CD4-positive, alpha-beta T cell treated with Interleukin-21 for 1 hour (primary cell): ENCODE results near the gene SH2B2.

Experiments
- DNase-seq: peaks from one replicate; pipeline ENCODE4 v3.0.0-alpha.2; 2020

Gene SH2B2

DNA sequence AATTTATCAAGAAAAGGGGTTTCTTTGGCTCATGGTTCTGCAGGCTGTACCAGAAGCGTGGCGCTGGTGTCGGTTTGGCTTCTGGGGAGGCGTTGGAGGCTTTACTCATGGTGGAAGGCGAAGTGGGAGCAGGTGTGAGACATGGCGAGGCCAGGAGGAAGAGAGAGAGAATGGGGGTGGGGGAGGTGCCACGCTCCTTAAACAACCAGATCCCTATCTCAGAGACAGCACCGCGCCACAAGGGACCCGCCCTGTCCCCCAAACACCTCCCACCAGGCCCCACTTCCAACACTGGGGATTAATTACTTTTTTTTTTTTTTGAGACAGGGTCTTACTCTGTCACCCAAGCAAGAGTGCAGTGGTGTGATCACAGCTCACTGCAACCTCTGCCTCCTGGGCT, 18.0 kb upstream of the SH2B2 start:
- DNase-seq = no peak

DNA sequence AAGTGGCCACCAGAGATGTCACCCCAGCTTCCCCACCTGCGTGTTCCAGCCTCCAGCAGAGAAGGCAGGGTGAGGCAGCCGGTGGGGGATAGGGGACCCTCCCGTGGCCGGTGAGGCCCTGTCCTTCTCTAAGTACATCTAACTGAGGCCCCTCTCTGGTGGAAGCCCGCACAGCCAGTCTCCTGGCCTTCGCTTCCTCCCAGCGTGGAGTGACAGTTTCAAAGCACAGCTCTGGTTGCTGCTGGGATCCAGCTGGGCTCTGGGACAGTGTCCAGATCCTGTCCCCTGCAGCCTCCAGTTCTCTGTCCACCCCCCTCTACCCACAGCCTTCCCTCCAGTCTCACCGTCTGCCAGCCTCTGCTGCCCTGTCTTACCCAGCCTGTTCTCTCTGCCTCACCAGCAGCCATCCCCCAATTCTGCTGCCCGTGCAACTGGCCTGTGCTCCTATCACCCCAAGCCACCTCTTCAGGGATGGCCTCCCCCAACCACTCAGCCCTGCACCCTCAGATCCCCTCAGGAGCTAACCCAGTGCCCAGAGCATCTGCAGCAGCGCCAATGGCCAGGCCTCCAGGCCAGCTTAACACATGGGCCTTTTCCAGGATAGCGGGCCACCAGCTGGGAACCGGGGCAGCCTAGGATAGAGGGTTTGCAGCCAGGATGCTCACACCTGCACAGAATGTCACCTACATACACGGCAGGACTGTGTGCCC, 16.3 kb upstream of the SH2B2 start:
- no peak for DNase-seq

DNA sequence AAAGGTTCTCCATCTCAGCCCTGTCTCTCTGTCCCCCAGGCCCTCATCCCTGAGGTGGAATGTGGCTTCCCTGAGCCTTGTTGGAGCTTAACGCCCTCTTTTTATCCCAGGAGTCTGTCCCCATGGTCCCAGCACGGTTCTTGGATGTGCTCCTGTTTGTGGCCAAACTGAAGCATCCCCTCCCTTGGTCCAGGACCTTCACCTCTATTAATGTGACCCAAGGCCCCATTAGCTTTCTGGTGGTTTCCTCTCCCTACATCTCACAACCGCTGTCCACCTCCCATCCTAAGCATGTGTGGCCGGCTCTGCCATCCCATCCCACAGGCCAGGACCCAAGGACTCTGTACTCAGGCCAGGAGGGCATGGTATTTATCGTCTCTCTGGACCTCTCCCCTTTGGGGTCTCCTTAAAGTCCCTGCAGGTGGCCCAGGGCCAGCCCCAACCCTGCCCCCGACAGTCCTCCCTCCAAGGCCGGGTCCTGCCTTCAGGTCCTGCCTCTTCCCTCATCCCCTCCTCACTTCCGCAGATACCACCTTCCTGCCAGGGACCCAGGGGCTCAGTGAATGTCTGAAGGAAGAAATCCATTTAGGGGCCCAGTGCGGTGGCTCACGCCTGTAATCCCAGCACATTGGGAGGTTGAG, 15.4 kb upstream of the SH2B2 start:
- no peak for DNase-seq

DNA sequence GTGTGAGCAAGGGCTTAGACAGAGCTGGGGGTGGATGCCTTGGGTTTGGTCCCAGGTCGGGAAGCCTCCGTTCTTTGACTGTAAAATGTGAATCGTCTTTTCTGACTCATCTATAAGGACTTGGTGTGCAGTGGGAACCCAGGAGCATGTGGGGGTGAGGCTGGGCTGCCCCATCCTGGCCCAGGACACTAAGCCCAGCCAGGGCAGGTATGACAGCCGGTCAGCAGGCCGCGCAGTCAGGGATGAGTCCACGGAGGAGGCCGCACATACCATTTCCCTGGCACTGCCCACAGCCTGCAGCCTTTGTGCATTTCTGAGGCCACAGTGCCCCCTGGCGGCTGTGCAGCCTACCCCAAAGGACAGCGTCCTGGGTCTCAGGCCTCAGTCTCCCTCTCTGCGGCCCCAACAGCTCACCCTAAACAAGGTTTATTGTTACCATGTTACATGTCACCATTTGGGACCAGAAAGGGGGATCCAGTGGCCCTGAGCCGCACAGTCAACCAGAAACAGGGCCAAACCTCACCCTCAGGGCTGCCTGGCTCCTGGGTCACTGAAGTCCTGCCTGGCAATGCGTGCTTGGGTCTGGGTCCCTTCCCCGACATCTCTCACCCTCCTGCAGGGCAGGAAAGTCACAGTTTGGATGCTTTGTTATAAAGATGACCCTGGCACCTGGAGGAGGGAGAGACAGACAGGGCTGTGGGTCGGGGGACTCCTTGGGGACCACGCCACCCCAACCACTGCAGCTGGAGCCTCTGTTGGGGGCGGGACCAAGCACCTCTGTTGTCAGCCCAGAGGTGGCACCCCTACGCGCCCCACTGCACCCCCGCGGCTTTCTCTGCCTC, 14.4 kb upstream of the SH2B2 start:
- DNase-seq = peak; percentile 66

DNA sequence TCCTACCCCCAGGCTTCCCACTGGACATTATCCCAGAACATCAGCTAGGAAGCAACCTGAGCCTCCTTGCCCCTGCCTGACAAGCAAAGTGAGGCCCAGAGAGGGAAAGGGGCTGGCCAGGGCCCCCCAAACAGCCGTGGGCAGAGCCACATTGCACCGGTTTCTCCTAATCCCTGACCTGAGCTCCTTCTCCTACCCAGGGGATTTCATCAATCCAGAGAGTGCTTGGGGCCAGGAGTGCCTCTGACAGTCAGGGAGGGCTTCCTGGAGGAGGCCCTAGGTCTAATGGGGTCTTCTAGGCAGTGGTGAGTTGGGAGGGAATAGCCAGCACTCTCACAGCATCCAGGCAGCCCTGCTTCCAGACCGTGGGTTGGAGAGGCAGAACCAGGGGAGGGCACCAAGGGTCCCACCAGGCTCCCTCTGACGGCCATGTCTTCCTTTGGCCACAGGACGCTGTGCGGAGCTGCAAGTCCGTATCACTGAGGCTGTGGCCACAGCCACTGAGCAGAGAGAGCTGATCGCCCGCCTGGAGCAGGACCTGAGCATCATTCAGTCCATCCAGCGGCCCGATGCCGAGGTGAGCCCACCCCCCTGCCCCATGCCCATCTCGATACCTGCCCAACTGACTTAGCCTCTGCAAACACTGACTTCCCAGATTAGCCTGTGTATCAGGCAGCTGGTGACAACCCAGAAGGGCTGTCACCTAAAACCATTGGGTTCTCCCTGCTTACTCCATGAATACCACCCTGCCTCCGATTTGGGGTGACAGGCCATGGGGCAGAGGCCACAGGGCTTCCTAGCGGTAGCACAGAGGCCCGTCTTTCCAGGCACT, 13.5 kb upstream of the SH2B2 start:
- DNase-seq = no peak

DNA sequence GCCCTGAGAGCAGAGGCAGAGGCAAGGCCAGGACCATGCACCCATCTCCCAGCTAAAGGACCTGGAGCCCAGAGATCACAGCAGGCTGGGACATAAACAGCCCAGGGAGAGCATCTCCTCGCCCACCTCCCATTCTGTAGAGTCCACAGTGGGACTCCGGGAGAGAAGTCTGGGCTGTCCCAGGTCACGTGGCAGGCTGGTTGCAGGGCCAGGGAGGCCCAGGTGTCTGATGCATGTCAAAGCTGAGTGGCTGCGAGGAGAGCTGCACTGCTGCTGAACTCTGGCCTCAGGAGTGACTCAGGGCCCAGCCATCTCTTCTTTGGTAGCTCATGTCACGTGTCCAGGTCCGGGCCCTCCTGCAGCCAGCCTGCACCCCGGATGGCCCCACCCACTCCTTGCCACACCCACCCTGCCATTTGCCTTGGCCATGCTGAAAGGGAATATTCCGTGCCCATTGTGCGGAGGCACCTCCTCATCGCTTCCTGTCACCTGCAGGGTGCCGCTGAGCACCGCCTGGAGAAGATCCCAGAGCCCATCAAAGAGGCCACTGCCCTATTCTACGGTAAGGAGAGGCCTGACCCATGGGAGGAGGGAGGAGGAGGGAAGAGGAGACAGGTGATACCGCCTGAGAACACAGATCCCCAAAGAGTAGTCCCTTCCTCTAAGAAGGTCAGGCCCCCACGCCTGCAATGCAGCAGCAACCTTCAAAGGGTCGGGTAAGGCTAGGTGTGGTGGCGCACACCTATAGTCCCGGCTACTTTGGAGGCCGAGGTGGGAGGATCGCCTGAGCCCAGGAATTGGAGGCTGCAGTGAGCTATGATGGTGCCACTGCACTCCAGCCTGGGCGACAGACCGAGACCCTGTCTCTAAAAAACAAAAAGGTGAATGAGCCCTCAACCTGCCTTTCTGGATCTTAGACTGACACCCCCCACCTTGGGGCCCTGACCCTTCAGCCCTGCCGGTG, 12.6 kb upstream of the SH2B2 start:
- DNase-seq = no peak

DNA sequence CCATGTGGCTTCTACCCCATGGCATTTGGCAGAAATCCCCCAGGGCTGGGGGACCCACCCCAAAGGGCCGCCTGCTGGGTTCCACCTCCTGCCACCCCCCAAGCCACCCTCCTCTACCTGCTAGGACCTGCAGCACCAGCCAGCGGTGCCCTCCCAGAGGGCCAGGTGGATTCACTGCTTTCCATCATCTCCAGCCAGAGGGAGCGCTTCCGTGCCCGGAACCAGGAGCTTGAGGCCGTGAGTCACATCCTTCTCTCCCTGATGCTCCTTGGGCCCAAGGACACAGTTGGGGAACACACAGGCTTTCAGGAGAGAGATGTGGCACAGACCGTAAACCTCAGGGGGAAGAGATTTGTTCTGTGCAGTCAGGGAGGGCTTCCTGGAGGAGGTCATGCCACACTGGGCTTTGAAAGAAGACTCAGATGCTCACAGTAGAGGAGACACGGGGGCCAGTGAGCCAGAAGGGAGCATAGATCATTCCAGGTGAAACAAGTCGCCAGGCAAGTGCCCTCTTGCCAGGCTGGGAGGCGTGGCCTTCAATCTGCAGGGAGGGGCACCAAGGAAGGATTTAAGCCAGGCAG, 11.5 kb upstream of the SH2B2 start:
- no peak for DNase-seq

DNA sequence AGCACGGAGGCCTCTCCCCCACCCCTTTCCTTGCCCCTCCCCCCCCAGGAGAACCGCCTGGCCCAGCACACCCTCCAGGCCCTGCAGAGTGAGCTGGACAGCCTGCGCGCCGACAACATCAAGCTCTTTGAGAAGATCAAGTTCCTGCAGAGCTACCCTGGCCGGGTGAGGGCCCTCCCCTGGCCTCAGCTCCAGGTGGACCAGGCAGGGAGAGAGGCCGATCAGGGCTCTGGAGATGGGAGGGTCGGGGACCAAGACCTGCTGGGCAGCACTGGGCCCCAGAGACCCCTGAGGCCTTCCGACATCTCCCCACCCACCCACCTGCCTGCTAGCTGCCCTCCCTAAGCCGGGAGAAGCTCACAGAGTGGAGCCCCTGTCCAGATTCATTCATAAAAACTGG, 8.8 kb upstream of the SH2B2 start:
- DNase-seq = no peak

DNA sequence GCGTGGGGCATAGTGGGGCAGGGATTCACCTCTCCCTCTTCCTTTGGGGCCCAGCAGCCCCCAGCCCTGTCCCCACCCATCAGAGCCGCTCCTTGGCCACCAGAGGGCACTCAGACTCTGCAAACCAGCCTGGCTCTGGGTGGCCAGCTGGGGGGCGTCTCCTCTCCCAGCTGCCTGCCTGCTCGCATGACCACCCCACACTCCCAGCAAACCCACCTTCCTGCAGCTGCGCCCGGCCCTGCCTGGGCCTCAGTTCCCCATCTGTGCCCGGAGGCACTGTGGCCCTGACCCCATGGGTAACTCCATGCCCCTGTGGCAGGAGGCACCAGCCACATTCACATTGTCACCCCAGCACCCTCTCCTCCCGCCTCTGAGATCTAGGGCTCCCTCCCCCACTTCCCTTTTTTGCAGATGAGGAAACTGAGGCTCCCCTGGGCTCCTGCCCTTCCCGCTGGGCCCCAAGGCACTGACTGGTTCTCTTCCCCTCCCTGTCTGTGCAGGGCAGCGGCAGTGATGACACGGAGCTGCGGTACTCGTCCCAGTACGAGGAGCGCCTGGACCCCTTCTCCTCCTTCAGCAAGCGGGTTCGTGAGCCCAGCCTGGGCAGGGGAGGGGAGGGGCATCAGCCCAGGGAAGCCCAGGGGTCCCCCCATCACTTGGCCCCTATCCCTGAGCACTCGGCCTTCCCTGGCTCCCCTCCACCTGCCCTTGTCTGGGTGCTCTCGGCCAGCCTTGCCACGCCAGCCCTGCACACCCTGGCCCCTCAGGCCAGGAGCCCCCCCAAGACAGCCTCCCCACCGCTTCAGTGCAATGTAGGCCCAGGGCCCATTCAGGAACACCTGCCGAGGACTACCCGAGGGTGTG, 6.9 kb upstream of the SH2B2 start:
- DNase-seq = peak; percentile 62

DNA sequence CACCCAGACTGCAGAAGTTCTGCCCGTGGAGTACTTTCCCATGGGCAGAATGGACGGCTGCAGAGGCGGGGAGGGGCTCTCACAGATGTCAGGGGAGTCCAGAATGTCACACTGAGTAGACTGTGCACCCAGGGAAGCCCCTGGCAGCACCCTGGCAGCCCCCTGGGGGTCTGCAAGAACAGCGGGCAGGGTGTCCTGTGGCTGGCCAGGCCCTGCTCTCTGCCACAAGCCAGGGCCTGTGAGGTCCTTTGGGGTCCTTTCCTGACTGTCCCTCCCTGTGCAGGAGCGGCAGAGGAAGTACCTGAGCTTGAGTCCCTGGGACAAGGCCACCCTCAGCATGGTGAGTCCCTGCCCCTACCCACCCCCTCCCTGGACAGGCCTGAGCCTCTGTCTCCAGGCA, 6.1 kb upstream of the SH2B2 start:
- DNase-seq = no peak

DNA sequence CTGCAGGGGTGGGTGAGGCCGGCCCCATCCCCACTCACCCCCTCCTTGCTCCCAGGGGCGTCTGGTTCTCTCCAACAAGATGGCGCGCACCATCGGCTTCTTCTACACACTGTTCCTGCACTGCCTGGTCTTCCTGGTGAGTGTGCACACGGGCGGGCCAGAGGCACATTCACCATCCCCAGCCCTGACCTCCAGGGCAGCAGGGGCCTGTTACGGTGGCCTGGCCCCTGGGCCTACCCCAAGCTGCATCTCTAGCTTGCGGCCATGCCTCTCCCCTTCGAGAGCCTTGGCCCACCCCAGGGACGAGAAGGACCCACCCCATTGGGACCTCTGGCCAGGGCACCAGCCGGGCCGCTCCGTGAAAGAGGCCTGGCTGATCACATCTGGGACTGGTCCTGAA, 4.9 kb upstream of the SH2B2 start:
- DNase-seq = no peak

DNA sequence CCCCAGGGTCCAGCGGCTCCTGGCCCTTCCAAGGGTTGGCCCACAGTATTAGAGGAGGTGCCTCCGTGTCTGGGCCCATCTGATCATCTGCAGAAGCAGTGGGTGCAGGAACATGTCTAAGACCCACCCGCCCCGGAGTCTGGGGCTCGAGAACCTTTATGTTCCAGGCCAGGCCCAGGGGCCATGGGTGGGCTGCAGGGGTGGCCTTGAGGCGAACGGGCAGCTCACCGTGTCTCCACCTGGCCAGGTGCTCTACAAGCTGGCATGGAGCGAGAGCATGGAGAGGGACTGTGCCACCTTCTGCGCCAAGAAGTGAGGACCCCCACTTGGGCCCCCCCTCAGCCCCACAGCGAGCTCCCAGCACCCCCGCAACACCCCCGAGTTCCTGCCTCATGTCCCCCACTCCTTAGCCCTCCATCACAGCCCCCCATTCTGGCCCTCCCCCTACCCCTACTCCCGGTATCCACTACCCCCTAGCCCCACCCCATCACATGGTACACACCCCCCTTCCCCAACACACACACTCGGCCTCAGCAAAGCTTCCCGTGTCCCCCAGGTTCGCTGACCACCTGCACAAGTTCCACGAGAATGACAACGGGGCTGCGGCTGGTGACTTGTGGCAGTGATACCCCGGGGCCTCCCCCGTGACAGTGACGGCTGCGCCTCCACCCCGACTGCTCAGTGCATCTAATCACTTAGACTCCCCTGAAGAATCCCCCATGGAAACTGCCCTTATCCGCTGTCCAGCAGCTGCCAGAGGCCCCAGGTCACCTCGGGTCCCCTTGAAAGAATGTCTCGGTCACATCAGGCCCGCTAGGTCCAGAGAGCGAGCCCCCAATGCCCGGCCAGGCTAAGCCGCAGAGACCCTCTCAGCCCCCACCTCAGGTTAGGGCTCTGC, 4.0 kb upstream of the SH2B2 start:
- no peak for DNase-seq

DNA sequence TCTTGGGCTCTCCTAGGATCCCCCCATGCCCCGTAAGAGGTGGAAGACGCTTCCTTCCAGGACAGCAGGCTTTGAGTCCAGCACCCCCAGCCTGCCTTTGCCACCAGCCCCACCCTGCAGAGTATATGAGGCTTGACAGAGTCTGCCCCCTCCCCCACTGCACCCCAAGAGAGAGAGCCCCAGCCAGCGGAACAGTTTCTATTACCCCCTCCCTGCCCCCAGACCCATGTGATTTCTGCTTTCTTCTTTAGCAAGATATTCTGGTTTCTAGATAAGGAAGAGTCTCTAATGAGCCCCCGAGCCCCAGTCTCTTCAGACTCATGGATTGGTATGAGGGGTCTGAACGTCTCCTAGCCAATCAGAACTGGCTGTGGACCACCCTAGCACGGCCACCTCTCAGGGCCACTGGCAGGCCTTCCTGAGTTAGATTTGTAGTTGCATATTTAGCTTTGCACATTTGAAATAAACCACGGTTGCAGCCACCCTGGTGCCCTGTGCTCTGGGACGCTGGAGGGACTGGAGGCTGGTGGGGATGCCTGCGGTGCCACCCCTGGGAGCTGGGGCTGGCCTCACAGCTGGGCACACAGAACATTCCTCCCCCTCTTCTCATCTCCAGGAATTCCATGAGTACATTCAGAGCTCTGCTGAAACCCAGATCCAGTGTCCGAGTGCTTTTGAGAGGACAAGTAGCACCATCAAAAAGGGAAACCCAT, 3.0 kb upstream of the SH2B2 start:
- no peak for DNase-seq

DNA sequence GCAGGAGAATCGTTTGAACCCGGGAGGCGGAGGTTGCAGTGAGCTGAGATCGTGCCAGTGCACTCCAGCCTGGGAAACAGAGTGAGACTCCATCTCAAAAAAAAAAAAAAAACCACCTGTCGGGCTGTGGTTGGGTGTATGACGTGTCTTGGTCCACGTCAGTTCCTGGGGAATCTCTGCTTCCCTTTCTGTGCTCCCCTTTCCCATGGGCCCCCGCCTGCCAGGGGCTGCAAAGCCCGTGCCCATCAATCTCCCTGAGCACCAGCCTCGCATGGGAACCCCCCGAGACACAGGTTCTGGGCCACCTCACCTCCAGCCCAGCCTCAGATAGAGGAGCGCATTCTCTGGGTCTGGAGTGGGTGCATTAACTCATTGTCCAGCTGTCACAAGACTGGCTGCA, 2.3 kb upstream of the SH2B2 start:
- peak; percentile 53 for DNase-seq

DNA sequence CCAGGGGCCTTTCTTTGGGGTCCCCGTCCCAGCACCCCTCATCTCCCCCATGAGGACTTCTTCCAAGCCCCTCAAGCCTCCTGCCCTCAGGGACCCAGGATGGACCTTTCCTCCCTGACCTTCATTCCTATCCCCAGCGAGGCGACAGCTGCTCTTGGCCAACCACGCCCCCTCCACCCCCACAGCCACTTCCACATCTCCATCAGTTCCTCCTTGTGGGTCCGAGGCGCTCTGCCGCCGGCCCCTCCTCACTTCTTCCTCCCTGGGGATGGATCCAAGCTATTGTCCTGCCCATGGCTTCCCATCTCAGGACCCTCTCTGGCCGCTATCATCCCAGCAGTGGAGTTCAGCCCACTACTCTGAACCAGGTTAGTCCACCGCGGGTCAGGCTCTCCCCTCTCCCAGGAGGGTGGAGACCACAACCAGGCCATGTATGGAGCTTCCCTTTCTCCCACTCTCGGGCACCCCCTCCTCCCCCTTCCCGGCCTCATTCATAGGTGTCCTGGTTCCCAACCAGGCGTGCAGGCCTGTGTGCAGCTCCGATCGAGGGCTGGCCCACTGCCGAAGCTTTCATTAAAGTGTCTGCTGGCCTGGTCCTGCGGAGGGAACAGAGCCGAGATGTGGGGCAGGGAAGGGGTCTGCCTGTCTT, 1.7 kb upstream of the SH2B2 start:
- no peak for DNase-seq

DNA sequence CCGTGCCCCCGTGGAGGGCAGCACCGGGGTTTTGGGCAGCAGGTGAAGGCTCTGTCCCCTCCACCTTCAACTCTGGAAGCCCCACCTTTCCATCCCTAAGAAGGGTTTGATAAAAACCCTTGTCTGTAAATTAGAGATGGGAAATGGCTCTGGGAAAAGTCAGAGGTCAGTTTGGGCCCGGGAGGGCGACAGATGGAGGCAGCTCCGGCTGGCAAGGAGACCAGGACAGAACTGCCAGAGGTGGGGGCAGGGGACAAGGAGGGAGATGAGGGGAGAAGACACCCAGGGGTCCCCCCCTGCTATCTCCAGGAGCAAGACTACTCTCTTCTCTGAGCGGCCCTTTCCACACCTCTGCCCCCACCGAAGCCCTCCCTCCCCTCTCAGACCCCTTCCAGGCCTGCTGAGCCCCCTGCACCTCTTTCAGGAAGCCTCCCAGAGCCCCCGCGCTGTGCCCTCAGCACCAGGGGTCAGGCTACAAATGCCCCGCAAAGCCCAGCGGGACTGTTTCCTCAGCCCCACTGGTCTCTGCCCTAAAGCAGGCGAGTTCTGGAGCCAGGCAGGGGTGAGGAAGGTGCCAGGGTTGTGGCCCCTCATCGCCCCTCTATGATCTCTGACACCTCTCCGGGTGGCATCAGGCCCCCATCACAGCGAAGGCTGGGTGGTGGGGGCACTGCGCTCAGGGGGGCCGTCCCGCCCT, 980 bp upstream of the SH2B2 start:
- DNase-seq = no peak
